Trophoblast cell (in vitro differentiated cells and primary cell): Measurements from ENCODE around the gene SEMA3A.
"Not testable (repeated sequence)": the region's sequence is repeated elsewhere in the genome, so short reads cannot be mapped to it uniquely, and the experiment has no call there.

Experiments
- DNase-seq, 2 donors: peaks; one replicate each; pipeline ENCODE4 v3.0.0-alpha.2; 2016
- H2AFZ ChIP-seq: 2 replicates; pipeline ENCODE4 v1.6.1; 2013; ENCODE audit warnings: low read length, moderate library complexity, mild to moderate bottlenecking; ENCODE audit not compliant: insufficient read depth, poor library complexity
- H2AK5ac ChIP-seq: 2 replicates; pipeline ENCODE4 v1.6.1; 2013; ENCODE audit warnings: mild to moderate bottlenecking, low read length
- H2BK120ac ChIP-seq: 2 replicates; pipeline ENCODE4 v1.6.1; 2013; ENCODE audit warnings: low read length, mild to moderate bottlenecking, moderate library complexity; ENCODE audit not compliant: insufficient read depth, poor library complexity
- H2BK12ac ChIP-seq: 2 replicates; pipeline ENCODE4 v1.6.1; 2013; ENCODE audit warnings: mild to moderate bottlenecking, low read length, moderate library complexity
- H2BK5ac ChIP-seq: 2 replicates; pipeline ENCODE4 v1.6.1; 2013; ENCODE audit warnings: low read length, low read depth, moderate library complexity, mild to moderate bottlenecking; ENCODE audit not compliant: poor library complexity
- H3K14ac ChIP-seq: 2 replicates; pipeline ENCODE4 v1.6.1; 2013; ENCODE audit warnings: mild to moderate bottlenecking, low read length
- H3K18ac ChIP-seq: 2 replicates; pipeline ENCODE4 v1.6.1; 2013; ENCODE audit warnings: mild to moderate bottlenecking, low read length
- H3K23ac ChIP-seq: 2 replicates; pipeline ENCODE4 v1.6.1; 2013; ENCODE audit warnings: low read length
- H3K27ac ChIP-seq: 2 replicates; pipeline ENCODE4 v1.5.1; 2013; ENCODE audit warnings: low read depth, mild to moderate bottlenecking, inconsistent platforms, low read length, moderate library complexity
- H3K27me3 ChIP-seq: 2 replicates; pipeline ENCODE4 v1.6.1; 2013; ENCODE audit warnings: inconsistent platforms, mild to moderate bottlenecking, low read length, moderate library complexity; ENCODE audit not compliant: insufficient read depth
- H3K36me3 ChIP-seq, 2 experiments: 1 replicate in 1 of 2; 2 replicates in 1 of 2; pipeline ENCODE4 v1.6.1; 2013; ENCODE audit warnings: low read length in 2 of 2, mild to moderate bottlenecking in 2 of 2, moderate library complexity in 1 of 2; ENCODE audit not compliant: insufficient read depth in 2 of 2, control insufficient read depth in 1 of 2
- H3K4ac ChIP-seq: 2 replicates; pipeline ENCODE4 v1.6.1; 2013; ENCODE audit warnings: low read depth, mild to moderate bottlenecking, low read length, moderate library complexity
- H3K4me1 ChIP-seq, 2 experiments: 1 replicate in 1 of 2; 2 replicates in 1 of 2; pipeline ENCODE4 v1.6.1; 2013; ENCODE audit warnings: low read length in 2 of 2, mild to moderate bottlenecking in 2 of 2, moderate library complexity in 1 of 2; ENCODE audit not compliant: insufficient read depth in 2 of 2, control insufficient read depth in 1 of 2
- H3K4me2 ChIP-seq: 2 replicates; pipeline ENCODE4 v1.6.1; 2013; ENCODE audit warnings: inconsistent platforms, mild to moderate bottlenecking, low read length, moderate library complexity
- H3K4me3 ChIP-seq: 2 replicates; pipeline ENCODE4 v1.5.1; 2013; ENCODE audit warnings: mild to moderate bottlenecking, low read depth, low read length, inconsistent platforms
- H3K79me1 ChIP-seq: one replicate; pipeline ENCODE4 v1.6.1; 2013; ENCODE audit warnings: low read length
- H3K79me2 ChIP-seq: 2 replicates; pipeline ENCODE4 v1.6.1; 2013; ENCODE audit warnings: low read length, mild to moderate bottlenecking; ENCODE audit not compliant: control insufficient read depth, insufficient read depth, poor library complexity
- H3K9ac ChIP-seq: 2 replicates; pipeline ENCODE4 v1.6.1; 2013; ENCODE audit warnings: mild to moderate bottlenecking, low read length
- H3K9me3 ChIP-seq: 2 replicates; pipeline ENCODE4 v1.6.1; 2013; ENCODE audit warnings: low read depth, mild to moderate bottlenecking, control low read depth, inconsistent platforms, low read length; ENCODE audit not compliant: insufficient read depth
- H4K12ac ChIP-seq: 2 replicates; pipeline ENCODE4 v1.6.1; 2013; ENCODE audit warnings: low read depth, mild to moderate bottlenecking, low read length, moderate library complexity
- H4K8ac ChIP-seq: 2 replicates; pipeline ENCODE4 v1.6.1; 2013; ENCODE audit warnings: low read depth, mild to moderate bottlenecking, low read length, moderate library complexity
- H4K91ac ChIP-seq: one replicate; pipeline ENCODE4 v1.6.1; 2013; ENCODE audit warnings: low read depth, mild to moderate bottlenecking, low read length, moderate library complexity
- WGBS: extraction: QIAGEN DNeasy Blood & Tissue Kit; methylation state at CpG from one replicate; pipeline ENCODE4 v1.1.7; 2013; ENCODE audit warnings: missing lambda C conversion rate; ENCODE audit not compliant: insufficient read length, insufficient coverage; ENCODE audit errors: extremely low coverage; 5-methylcytosine and 5-hydroxymethylcytosine counted together

Gene SEMA3A

DNA sequence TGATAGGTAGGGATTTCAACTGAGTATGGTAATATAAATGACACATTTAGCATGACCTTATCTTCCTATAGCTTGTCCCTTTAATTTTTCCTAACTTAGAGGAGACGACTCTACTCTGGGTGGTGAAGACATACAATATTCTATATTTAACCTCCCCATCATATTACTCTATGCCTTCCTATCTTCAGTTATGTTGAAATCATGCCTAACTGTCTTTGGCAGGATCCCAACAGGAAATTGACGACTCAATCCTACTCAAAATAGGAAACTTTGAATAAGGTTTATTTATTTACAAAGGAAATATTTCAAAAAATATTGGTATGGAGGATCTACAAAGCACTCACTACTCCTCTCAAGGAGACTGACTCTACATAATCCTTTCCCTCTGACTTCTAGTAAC lies 24.1 kb upstream of the SEMA3A start:
- no peaks in the 10 kb centered on the region for H3K27me3 ChIP-seq
- H2BK120ac ChIP-seq, result no peak overlapping the region
- H2BK12ac ChIP-seq, result no peak overlapping the region
- H2AFZ ChIP-seq, result no peak overlapping the region
- H3K36me3 ChIP-seq, result no peaks in the 10 kb centered on the region
- H2BK5ac ChIP-seq, result no peak overlapping the region
- no peak overlapping the region for H4K91ac ChIP-seq
- WGBS, result no CpG with 5 or more reads among the region's 2 CpGs
- H3K79me2 ChIP-seq, result no peaks in the 10 kb centered on the region
- no peak overlapping the region for H3K14ac ChIP-seq
- H3K4me2 ChIP-seq, result no peak overlapping the region
- H3K27ac ChIP-seq, result no peak overlapping the region
- H4K12ac ChIP-seq, result no peak overlapping the region
- no peaks in the 10 kb centered on the region for H3K4me1 ChIP-seq
- no peak overlapping the region for H2AK5ac ChIP-seq
- no peak overlapping the region for H3K4me3 ChIP-seq
- no peak overlapping the region for H3K9ac ChIP-seq
- no peak overlapping the region for H4K8ac ChIP-seq
- no peak overlapping the region for H3K23ac ChIP-seq
- H3K18ac ChIP-seq, result no peak overlapping the region
- no peak for DNase-seq
- H3K79me1 ChIP-seq, result no peaks in the 10 kb centered on the region
- H3K9me3 ChIP-seq, result no peaks in the 10 kb centered on the region
- H3K4ac ChIP-seq, result no peak overlapping the region

DNA sequence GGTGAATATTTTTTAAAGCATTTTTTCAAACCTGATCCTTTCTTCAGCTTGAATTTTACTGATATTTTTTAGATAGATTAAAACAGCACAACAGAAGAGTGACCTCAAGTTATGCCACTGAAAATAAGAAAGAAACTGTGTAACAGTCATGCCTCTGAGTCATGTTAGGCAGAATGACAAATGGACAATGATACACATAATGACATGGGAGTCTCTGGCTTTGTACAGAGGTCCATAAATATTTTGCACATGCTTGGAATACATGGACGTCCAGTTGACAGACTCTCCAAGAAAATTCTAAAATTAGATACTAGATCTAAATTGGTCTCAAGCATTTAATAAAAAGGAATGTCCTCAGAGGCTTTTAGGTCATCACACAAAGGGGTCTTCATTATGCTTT lies 21.9 kb upstream of the SEMA3A start:
- no peak overlapping the region for H3K27ac ChIP-seq
- no peak overlapping the region for H4K8ac ChIP-seq
- no peaks in the 10 kb centered on the region for H3K27me3 ChIP-seq
- no peak overlapping the region for H3K4ac ChIP-seq
- no peaks in the 10 kb centered on the region for H3K9me3 ChIP-seq
- no peaks in the 10 kb centered on the region for H3K4me1 ChIP-seq
- no peaks in the 10 kb centered on the region for H3K36me3 ChIP-seq
- H3K79me1 ChIP-seq, result no peaks in the 10 kb centered on the region
- H2BK120ac ChIP-seq, result no peak overlapping the region
- no peaks in the 10 kb centered on the region for H3K79me2 ChIP-seq
- H3K18ac ChIP-seq, result no peak overlapping the region
- H3K9ac ChIP-seq, result no peak overlapping the region
- WGBS, result no CpG with 5 or more reads among the region's 1 CpG
- no peak overlapping the region for H3K23ac ChIP-seq
- H2AK5ac ChIP-seq, result no peak overlapping the region
- no peak overlapping the region for H3K4me3 ChIP-seq
- no peak overlapping the region for H4K12ac ChIP-seq
- no peak overlapping the region for H2AFZ ChIP-seq
- no peak for DNase-seq
- no peak overlapping the region for H2BK12ac ChIP-seq
- no peak overlapping the region for H4K91ac ChIP-seq
- H3K14ac ChIP-seq, result no peak overlapping the region
- H3K4me2 ChIP-seq, result no peak overlapping the region
- H2BK5ac ChIP-seq, result no peak overlapping the region

DNA sequence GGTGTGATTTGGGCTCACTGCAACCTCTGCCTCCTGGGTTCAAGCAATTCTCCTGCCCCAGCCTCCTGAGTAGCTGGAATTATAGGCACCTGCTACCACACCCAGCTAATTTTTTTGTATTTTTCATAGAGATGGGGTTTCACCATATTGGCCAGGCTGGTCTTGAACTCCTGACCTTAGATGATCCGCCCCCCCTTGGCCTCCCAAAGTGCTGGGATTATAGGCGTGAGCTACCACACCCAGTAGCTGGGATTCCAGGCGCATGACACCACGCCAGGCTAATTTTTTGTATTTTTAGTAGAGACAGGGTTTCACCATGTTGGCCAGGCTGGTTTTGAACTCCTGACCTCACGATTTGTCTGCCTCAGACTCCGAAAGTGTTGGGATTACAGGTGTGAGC lies 20.2 kb upstream of the SEMA3A start:
- H3K79me1 ChIP-seq, result not testable (repeated sequence)

DNA sequence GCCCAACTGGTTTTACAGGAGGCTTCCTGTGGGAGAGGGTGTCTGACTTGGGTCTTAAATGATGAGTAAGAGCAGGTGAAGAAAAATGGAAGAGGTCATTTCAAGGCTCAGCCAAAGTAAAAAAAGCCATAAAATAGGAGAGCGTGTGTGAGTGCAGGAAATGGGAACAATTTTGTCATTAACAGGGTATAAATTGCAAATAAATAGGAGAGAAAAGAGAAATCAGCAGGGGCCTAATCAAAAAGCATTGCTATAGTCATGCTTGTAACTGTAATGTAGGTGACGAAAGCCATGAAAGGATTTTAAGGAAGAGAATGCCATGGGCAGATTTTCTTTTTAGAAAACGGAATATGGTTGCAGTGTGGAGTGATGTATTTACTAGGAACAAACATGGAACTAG lies 15.7 kb upstream of the SEMA3A start:
- H4K8ac ChIP-seq, result no peak overlapping the region
- H3K9ac ChIP-seq, result no peak overlapping the region
- H3K36me3 ChIP-seq, result no peaks in the 10 kb centered on the region
- no peaks in the 10 kb centered on the region for H3K4me1 ChIP-seq
- no peak overlapping the region for H3K14ac ChIP-seq
- H2AFZ ChIP-seq, result no peak overlapping the region
- H2BK12ac ChIP-seq, result no peak overlapping the region
- H3K79me2 ChIP-seq, result no peaks in the 10 kb centered on the region
- no peak overlapping the region for H3K4ac ChIP-seq
- H4K12ac ChIP-seq, result no peak overlapping the region
- H3K4me2 ChIP-seq, result no peak overlapping the region
- no peak overlapping the region for H2AK5ac ChIP-seq
- WGBS, result no CpG with 5 or more reads among the region's 3 CpGs
- H3K27me3 ChIP-seq, result no peaks in the 10 kb centered on the region
- H3K79me1 ChIP-seq, result no peaks in the 10 kb centered on the region
- no peak overlapping the region for H2BK5ac ChIP-seq
- H3K27ac ChIP-seq, result no peak overlapping the region
- DNase-seq, result no peak
- H4K91ac ChIP-seq, result no peak overlapping the region
- H3K23ac ChIP-seq, result no peak overlapping the region
- no peak overlapping the region for H2BK120ac ChIP-seq
- H3K4me3 ChIP-seq, result no peak overlapping the region
- H3K18ac ChIP-seq, result no peak overlapping the region
- no peaks in the 10 kb centered on the region for H3K9me3 ChIP-seq

More for the DNA sequence above, 20.2 kb upstream of the SEMA3A start:
- not testable (repeated sequence) for H2BK120ac ChIP-seq, H3K18ac ChIP-seq, H3K4me1 ChIP-seq, H2BK12ac ChIP-seq, H3K27me3 ChIP-seq, H4K12ac ChIP-seq, H3K27ac ChIP-seq, DNase-seq, H3K9me3 ChIP-seq, H4K91ac ChIP-seq, H3K9ac ChIP-seq, H2BK5ac ChIP-seq, H3K4me3 ChIP-seq, H3K36me3 ChIP-seq, H4K8ac ChIP-seq, H2AK5ac ChIP-seq, H3K23ac ChIP-seq, H3K79me2 ChIP-seq, H3K4me2 ChIP-seq, H2AFZ ChIP-seq, H3K14ac ChIP-seq, H3K4ac ChIP-seq
- WGBS, result no CpG with 5 or more reads among the region's 6 CpGs
